Neural cell (in vitro differentiated cells): Measurements from ENCODE around the gene SEC11C. TPM values are rescaled to one million over a fixed set of nuclear protein-coding genes. Genes with fewer than 3 reads are reported as not detected.

Experiments used
- H2AFZ ChIP-seq: fragments of 200-600, 300-800 bp; sonication (generic), shearing (Covaris generic); 2 replicates; pipeline ENCODE4 v1.6.0; 2014; ENCODE audit warnings: low read depth, mild to moderate bottlenecking, antibody characterized with exemption, low read length, moderate library complexity
- H3F3A ChIP-seq: fragments of 200-600 bp; shearing (Covaris generic); 2 replicates; pipeline ENCODE4 v1.6.1; 2016; ENCODE audit warnings: mild to moderate bottlenecking, moderate library complexity, mixed read lengths, antibody characterized with exemption, low read length; ENCODE audit not compliant: insufficient read depth, poor library complexity, severe bottlenecking
- H3K27ac ChIP-seq: fragments of 200-600, 300-800 bp; sonication (generic), shearing (Covaris generic); 2 replicates; pipeline ENCODE4 v1.5.1; 2014; ENCODE audit warnings: mild to moderate bottlenecking, low read length, moderate library complexity
- H3K27me3 ChIP-seq: fragments of 300-800, 200-600 bp; sonication (generic), shearing (Covaris generic); 2 replicates; pipeline ENCODE4 v1.6.0; 2014; ENCODE audit warnings: mild to moderate bottlenecking, low read depth, low read length, moderate library complexity; ENCODE audit not compliant: insufficient read depth
- H3K36me3 ChIP-seq: fragments of 300-800, 200-600 bp; sonication (generic), shearing (Covaris generic); 2 replicates; pipeline ENCODE4 v1.5.1; 2014; ENCODE audit warnings: mild to moderate bottlenecking, antibody characterized with exemption, low read length, moderate library complexity; ENCODE audit not compliant: insufficient read depth
- H3K4me2 ChIP-seq: fragments of 300-800, 200-600 bp; sonication (generic), shearing (Covaris generic); 2 replicates; pipeline ENCODE4 v1.6.0; 2014; ENCODE audit warnings: mild to moderate bottlenecking, low read length
- H3K4me3 ChIP-seq: fragments of 300-800, 200-600 bp; sonication (generic), shearing (Covaris generic); 2 replicates; pipeline ENCODE4 v1.5.1; 2014; ENCODE audit warnings: mild to moderate bottlenecking, low read length, moderate library complexity
- H3K79me2 ChIP-seq: fragments of 200-600 bp; shearing (Covaris generic); replicated peaks from 2 replicates; pipeline ENCODE4 v1.6.0; 2014; ENCODE audit warnings: mild to moderate bottlenecking, low read length, moderate library complexity; ENCODE audit not compliant: insufficient read depth
- H3K9ac ChIP-seq: fragments of 300-800, 200-600 bp; sonication (generic), shearing (Covaris generic); 2 replicates; pipeline ENCODE4 v1.6.1; 2016; ENCODE audit warnings: mild to moderate bottlenecking, low read length, mixed read lengths
- H3K9me2 ChIP-seq: fragments of 200-600 bp; shearing (Covaris generic); 2 replicates; pipeline ENCODE4 v1.6.1; 2016; ENCODE audit warnings: mild to moderate bottlenecking, low read length, mixed read lengths; ENCODE audit not compliant: insufficient read depth
- H3K9me3 ChIP-seq: fragments of 200-600, 300-800 bp; sonication (generic), shearing (Covaris generic); 2 replicates; pipeline ENCODE4 v1.6.1; 2016; ENCODE audit warnings: mild to moderate bottlenecking, mixed run types, low read length, moderate library complexity, mixed read lengths
- H4K20me1 ChIP-seq: fragments of 200-600 bp; shearing (Covaris generic); 2 replicates; pipeline ENCODE4 v1.6.1; 2016; ENCODE audit warnings: mild to moderate bottlenecking, mixed run types; ENCODE audit not compliant: insufficient read depth
- CTCF ChIP-seq: fragments of 450-650 bp; IDR thresholded peaks from 2 replicates; pipeline ENCODE4 v1.5.1; 2014; ENCODE audit warnings: antibody characterized with exemption, mild to moderate bottlenecking, moderate library complexity; ENCODE audit not compliant: poor library complexity, severe bottlenecking
- EP300 ChIP-seq: fragments of 450-650 bp; conservative IDR thresholded peaks from 2 replicates; pipeline ENCODE4 v1.6.1; 2014; ENCODE audit warnings: antibody characterized with exemption, mild to moderate bottlenecking, moderate library complexity; ENCODE audit not compliant: poor library complexity, severe bottlenecking
- EZH2 ChIP-seq: fragments of 200-600, 300-800 bp; shearing (Covaris generic), sonication (generic); IDR thresholded peaks from 2 replicates; pipeline ENCODE4 v1.6.1; 2014; ENCODE audit warnings: antibody characterized with exemption, low read length, borderline replicate concordance, mild to moderate bottlenecking; ENCODE audit not compliant: insufficient read depth, poor library complexity, severe bottlenecking
- MXI1 ChIP-seq: fragments of 450-650 bp; conservative IDR thresholded peaks from 2 replicates; pipeline ENCODE4 v1.6.1; 2014; ENCODE audit warnings: antibody characterized with exemption, mild to moderate bottlenecking; ENCODE audit not compliant: poor library complexity, severe bottlenecking
- POLR2AphosphoS5 ChIP-seq: IDR thresholded peaks from 2 replicates; pipeline ENCODE4 v1.6.1; 2012
- RAD21 ChIP-seq: fragments of 450-650 bp; conservative IDR thresholded peaks from 2 replicates; pipeline ENCODE4 v1.6.1; 2014; ENCODE audit warnings: antibody characterized with exemption, mild to moderate bottlenecking, moderate library complexity
- REST ChIP-seq: IDR thresholded peaks from 2 replicates; pipeline ENCODE4 v1.6.1; 2012; ENCODE audit warnings: borderline replicate concordance
- SMC3 ChIP-seq: fragments of 450-650 bp; conservative IDR thresholded peaks from 2 replicates; pipeline ENCODE4 v1.6.1; 2014; ENCODE audit warnings: antibody characterized with exemption, mild to moderate bottlenecking, moderate library complexity; ENCODE audit not compliant: poor library complexity
- TAF1 ChIP-seq: IDR thresholded peaks from 2 replicates; pipeline ENCODE4 v1.6.1; 2012; ENCODE audit warnings: low read depth
- polyA plus RNA-seq: library from polyadenylated mRNA; depleted of rRNA; stranded (reverse); fragments of >200 nt; gene quantifications from 2 replicates; pipeline ENCODE4 v1.2.3, GENCODE V29; 2014

Gene SEC11C
- polyA plus RNA-seq, 1 donor from 2014 or later: 211 TPM

GRCh38 chr18:59180150-59180845 is 40.6 kb downstream of the SEC11C start:
- H3K4me2 ChIP-seq: no peak overlapping the region
- H2AFZ ChIP-seq: no peak overlapping the region
- no peaks in the 10 kb centered on the region for H3K79me2 ChIP-seq
- H3K27me3 ChIP-seq: no peaks in the 10 kb centered on the region
- no peak overlapping the region for H3K9ac ChIP-seq
- H4K20me1 ChIP-seq: no peaks in the 10 kb centered on the region
- no peak overlapping the region for H3K27ac ChIP-seq
- H3K36me3 ChIP-seq: no peaks in the 10 kb centered on the region
- no peaks in the 10 kb centered on the region for H3F3A ChIP-seq
- no peaks in the 10 kb centered on the region for H3K9me3 ChIP-seq
- no peaks in the 10 kb centered on the region for H3K9me2 ChIP-seq
- H3K4me3 ChIP-seq: no peak overlapping the region
- TF ChIP-seq SMC3 (no peak), REST (no peak), MXI1 (no peak), POLR2AphosphoS5 (no peak), EP300 (no peak), CTCF (no peak), RAD21 (no peak), TAF1 (no peak)

- Histone ChIP-seq H3K9me3 (no peaks in the 10 kb centered on the region), H3K79me2 (no peaks in the 10 kb centered on the region), H3K4me2 (no peak overlapping the region), H3K9me2 (no peaks in the 10 kb centered on the region), H4K20me1 (no peaks in the 10 kb centered on the region), H3K9ac (no peak overlapping the region), H3K4me3 (no peak overlapping the region), H2AFZ (no peak overlapping the region), H3K27me3 (no peaks in the 10 kb centered on the region), H3K27ac (no peak overlapping the region), H3K36me3 (no peaks in the 10 kb centered on the region), H3F3A (no peaks in the 10 kb centered on the region)
- TF ChIP-seq REST (no peak), RAD21 (no peak), EZH2 (no peak), CTCF (no peak), EP300 (no peak), POLR2AphosphoS5 (no peak), TAF1 (no peak), MXI1 (no peak), SMC3 (no peak)
Observed at GRCh38 chr18:59182673-59183072, 43.0 kb downstream of the SEC11C start.
